PC-3 (cell line): Measurements from ENCODE around the gene FASN.

Experiments
- EZH2phosphoT487 ChIP-seq: fragments of 300-600 bp; sonication (generic); IDR thresholded peaks from 2 replicates; pipeline ENCODE4 v1.6.1; 2018; ENCODE audit warnings: mild to moderate bottlenecking, antibody characterized with exemption, low read length, borderline replicate concordance
- TF ChIP-seq, protein P1 (sequence below): fragments of 300-600 bp; sonication (generic); conservative IDR thresholded peaks from 2 replicates; pipeline ENCODE4 v1.5.1; 2017; ENCODE audit warnings: antibody characterized with exemption, low read depth, mild to moderate bottlenecking, low read length

DNA sequence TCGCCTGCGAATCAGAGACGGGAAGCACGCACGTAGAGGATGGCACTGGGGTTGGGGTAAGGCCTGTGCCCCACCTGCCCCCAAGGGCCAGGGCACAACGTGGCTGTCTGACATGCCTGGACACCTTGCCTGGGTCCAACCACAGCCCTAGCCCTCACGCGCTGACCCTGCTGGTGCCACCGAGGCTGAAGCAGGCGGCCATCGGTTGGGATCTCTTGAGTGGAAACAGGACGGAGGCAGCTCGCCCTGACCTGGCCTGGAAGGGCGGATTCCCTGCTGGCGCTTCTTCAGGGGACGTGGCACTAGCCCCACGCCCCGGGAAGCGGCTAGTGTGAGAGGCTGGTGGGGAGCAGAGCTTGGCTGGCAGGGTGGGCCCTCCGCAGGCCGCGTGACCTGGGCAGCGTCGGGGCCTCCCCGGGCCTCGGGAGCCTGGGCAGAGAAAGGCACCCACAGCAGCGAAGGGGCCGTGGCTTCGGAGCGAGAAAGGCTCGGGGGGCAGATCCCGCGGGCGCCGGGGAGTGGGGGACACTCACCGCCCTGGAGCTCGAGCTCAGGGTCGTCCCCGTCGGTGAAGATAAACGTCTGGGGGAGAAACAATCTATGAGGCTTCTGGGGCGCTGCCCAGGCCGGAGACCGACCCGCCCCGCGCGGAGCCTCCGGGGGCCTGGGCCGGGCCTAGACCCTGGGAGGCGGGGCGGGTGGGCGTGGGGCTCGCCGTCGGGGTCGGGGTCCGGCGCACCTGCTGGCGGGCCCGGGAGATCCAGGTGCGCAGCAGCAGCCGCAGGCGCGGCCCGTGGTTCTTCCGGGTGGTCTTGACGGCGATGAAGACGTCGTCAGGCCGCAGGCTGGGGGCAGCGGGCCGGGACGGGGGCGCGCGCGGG lies 47.0 kb downstream of the FASN start:
- TF ChIP-seq, protein P1, sequence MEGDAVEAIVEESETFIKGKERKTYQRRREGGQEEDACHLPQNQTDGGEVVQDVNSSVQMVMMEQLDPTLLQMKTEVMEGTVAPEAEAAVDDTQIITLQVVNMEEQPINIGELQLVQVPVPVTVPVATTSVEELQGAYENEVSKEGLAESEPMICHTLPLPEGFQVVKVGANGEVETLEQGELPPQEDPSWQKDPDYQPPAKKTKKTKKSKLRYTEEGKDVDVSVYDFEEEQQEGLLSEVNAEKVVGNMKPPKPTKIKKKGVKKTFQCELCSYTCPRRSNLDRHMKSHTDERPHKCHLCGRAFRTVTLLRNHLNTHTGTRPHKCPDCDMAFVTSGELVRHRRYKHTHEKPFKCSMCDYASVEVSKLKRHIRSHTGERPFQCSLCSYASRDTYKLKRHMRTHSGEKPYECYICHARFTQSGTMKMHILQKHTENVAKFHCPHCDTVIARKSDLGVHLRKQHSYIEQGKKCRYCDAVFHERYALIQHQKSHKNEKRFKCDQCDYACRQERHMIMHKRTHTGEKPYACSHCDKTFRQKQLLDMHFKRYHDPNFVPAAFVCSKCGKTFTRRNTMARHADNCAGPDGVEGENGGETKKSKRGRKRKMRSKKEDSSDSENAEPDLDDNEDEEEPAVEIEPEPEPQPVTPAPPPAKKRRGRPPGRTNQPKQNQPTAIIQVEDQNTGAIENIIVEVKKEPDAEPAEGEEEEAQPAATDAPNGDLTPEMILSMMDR, result no peak
- no peak for TF ChIP-seq EZH2phosphoT487
